NOMO-1 (cell line): Measurements from ENCODE around the gene GLT8D2.

Experiments used
- DNase-seq, 2 experiments: peaks; one replicate each; lab custom pipeline; 2025; ENCODE audit not compliant: unreplicated experiment in 2 of 2; lab: John Stamatoyannopoulos, UW

GLT8D2 gene

GRCh38 chr12:103956509-103957027 lies 93.4 kb downstream of the GLT8D2 start:
- peak; percentile 37 to 43 for DNase-seq

- DNase-seq: peak in 1 of 2 experiments; percentile 12
These were observed 94.0 kb downstream of the GLT8D2 start for GRCh38 chr12:103955811-103956508.

- DNase-seq: no peak
These were observed 97.5 kb downstream of the GLT8D2 start for GRCh38 chr12:103952497-103952896.

GRCh38 chr12:103948746-103949406 lies 101.1 kb downstream of the GLT8D2 start:
- no peak for DNase-seq

- DNase-seq: no peak
These were observed 102.0 kb downstream of the GLT8D2 start for GRCh38 chr12:103947871-103948555.

- no peak for DNase-seq
These were observed 105.0 kb downstream of the GLT8D2 start for GRCh38 chr12:103944964-103945363.
